ENCODE results near the gene MASP2.

- TF ChIP-seq CTCF (IDR thresholded peaks at IDR 0.05; ENCODE audit: insufficient read depth, low read depth, low read length) = no peak
- no peak for TF ChIP-seq EZH2 (IDR thresholded peaks at IDR 0.05; ENCODE audit: insufficient read depth, low read length)
These were observed 17.9 kb upstream of the MASP2 start for GRCh38 chr1:11064942-11065341.
